HAP-1 (cell line): ENCODE measurements around the gene SDK1.

ENCODE experiments used
- DNase-seq, 2 experiments: peaks; one replicate each; pipeline ENCODE4 v3.0.0-alpha.2; 2016 to 2020; ENCODE audit warnings: low spot score in 2 of 2
- H3K27me3 ChIP-seq: fragments of 250-450 bp; sonication (Bioruptor Pico); 2 replicates; pipeline ENCODE4 v1.5.1; 2020; ENCODE audit warnings: low read depth, mild to moderate bottlenecking, moderate library complexity
- H3K36me3 ChIP-seq: fragments of 250-450 bp; sonication (Bioruptor Pico); replicated peaks from 2 replicates; pipeline ENCODE4 v1.5.1; 2020; ENCODE audit warnings: mild to moderate bottlenecking
- H3K4me1 ChIP-seq: fragments of 250-450 bp; sonication (Bioruptor Pico); 2 replicates; pipeline ENCODE4 v1.5.1; 2020; ENCODE audit warnings: mild to moderate bottlenecking
- H3K4me3 ChIP-seq: fragments of 250-450 bp; sonication (Bioruptor Pico); 2 replicates; pipeline ENCODE4 v1.5.1; 2020; ENCODE audit warnings: mild to moderate bottlenecking, moderate library complexity
- H3K9me3 ChIP-seq: fragments of 250-450 bp; sonication (Bioruptor Pico); 2 replicates; pipeline ENCODE4 v1.5.1; 2020; ENCODE audit warnings: mild to moderate bottlenecking, moderate library complexity
- in situ Hi-C: fragments of 300-500 bp; cut with MboI; formaldehyde crosslinking; loops from 3 replicates; pipeline ENCODE4 v1.14.3; 2020; ENCODE audit warnings: low sequenced_read_pairs, inconsistent platforms, mixed read lengths

Gene SDK1

DNA sequence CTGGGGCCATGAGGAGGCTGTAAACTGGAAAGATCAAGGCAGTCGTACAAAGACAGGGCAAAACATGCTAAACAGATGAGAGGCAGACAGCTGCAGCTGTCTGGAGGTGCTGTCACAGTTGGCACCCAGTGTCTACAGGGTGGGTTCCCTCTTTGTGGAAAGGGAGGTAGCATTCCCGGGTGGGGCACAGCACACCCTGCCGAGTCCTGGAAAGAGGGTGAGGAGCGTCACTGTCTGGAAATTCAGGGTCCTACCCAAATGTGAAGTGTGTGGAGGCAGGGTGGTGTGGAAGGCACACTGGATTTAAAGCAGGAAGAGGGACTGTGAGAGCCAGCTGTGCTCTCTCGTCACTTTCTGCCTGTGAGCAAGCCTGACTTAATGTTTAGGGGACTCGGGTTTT is 356.2 kb downstream of the SDK1 start:
- Histone ChIP-seq H3K27me3 (no peaks in the 10 kb centered on the region), H3K36me3 (no peaks in the 10 kb centered on the region), H3K9me3 (no peaks in the 10 kb centered on the region), H3K4me1 (no peaks in the 10 kb centered on the region), H3K4me3 (no peak overlapping the region)
- in situ Hi-C loops = no loop called here
- no peak for DNase-seq

DNA sequence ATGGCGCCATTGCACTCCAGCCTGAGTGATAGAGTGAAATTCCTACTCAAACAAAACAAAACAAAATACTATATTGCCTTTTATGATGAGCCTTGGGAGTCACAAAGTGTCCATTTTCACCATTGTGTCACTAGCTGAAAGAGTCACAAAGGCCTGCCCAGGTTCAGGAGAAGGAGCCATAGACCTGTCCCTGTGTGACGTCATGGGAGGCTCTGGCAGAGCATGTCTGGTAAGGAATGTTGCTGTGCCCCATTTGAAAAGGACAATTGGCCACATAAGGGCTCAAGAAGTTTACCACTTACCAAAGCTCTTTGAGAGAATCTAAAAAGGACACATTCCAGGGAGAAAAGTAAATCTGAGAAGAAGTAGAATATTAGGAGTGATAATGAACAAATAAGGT is 367.7 kb downstream of the SDK1 start:
- in situ Hi-C loops = no loop called here
- no peaks in the 10 kb centered on the region for H3K27me3 ChIP-seq
- no peaks in the 10 kb centered on the region for H3K36me3 ChIP-seq
- no peaks in the 10 kb centered on the region for H3K9me3 ChIP-seq
- no peaks in the 10 kb centered on the region for H3K4me1 ChIP-seq
- H3K4me3 ChIP-seq = no peak overlapping the region
- no peak for DNase-seq

DNA sequence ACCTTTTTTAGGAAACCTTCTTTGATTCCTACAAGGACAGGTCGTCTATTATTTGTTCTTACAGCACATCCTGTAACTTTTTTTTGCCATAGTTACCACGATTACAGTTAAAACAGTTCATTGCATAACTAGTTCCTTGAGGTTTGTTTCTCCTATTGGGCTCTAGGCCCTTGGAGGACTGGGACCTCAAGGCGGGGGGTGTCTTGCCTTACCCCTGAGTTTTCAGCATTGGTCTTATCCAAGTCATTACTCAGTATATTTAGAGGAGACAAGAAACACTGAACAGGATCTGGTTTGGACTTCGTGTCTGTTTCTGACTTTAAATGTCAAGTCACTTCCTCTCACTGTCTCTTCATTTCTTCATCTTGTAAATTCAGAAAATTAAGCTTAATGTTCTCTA is 369.8 kb downstream of the SDK1 start:
- Histone ChIP-seq H3K4me1 (no peaks in the 10 kb centered on the region), H3K9me3 (no peaks in the 10 kb centered on the region), H3K27me3 (no peaks in the 10 kb centered on the region), H3K4me3 (no peak overlapping the region), H3K36me3 (no peaks in the 10 kb centered on the region)
- no peak for DNase-seq
- in situ Hi-C loops = no loop called here

DNA sequence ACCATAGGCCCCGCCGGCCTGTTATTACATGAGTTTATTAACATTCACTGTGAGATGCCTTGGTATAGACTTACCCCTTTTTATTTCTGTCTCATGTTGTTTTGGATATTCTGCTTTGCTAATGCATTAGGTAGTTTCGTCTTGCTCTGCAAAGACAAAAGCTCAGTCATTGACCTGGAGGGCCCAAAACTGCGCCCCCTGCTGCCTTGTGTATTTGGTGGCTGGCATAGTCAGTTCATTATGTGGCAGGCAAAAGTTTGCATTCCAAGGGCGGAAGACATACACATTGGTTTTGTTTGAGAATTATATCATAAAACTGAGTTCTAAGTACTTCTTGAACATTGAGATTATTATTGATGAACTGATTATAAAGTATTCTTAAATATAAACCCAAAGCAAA is 372.5 kb downstream of the SDK1 start:
- in situ Hi-C loops = no loop called here

DNA sequence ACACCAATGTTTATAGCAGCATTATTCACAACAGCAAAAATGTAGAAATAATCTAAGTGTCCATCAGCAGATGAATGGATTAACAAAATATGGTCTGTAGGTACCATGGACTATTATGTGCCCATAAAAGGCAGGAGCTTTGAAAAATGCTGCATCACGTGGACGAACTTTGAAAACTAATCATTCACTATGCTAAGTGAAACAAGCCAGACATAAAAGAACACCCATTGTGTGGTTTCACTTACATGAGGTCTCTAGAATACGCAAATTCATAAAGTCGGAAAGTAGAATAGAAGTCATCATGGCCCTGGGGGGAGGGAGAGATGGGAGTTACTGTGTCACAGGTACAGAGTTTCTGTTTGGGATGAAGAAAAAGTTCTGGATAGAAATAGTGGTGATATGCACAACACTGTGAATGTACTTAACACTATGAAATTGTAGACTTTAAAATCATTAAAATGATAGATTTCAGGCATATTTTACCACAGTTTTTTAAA is 377.3 kb downstream of the SDK1 start:
- H3K4me3 ChIP-seq = no peak overlapping the region
- no peaks in the 10 kb centered on the region for H3K27me3 ChIP-seq
- no peaks in the 10 kb centered on the region for H3K36me3 ChIP-seq
- no peaks in the 10 kb centered on the region for H3K4me1 ChIP-seq
- no peak for DNase-seq
- in situ Hi-C loops = no loop called here
- no peaks in the 10 kb centered on the region for H3K9me3 ChIP-seq

More for the DNA sequence above, 372.5 kb downstream of the SDK1 start:
- no peaks in the 10 kb centered on the region for H3K9me3 ChIP-seq
- H3K27me3 ChIP-seq = no peaks in the 10 kb centered on the region
- H3K4me3 ChIP-seq = no peak overlapping the region
- peak in 1 of 2 experiments; percentile 58 for DNase-seq
- H3K4me1 ChIP-seq = no peaks in the 10 kb centered on the region
- H3K36me3 ChIP-seq = no peaks in the 10 kb centered on the region

DNA sequence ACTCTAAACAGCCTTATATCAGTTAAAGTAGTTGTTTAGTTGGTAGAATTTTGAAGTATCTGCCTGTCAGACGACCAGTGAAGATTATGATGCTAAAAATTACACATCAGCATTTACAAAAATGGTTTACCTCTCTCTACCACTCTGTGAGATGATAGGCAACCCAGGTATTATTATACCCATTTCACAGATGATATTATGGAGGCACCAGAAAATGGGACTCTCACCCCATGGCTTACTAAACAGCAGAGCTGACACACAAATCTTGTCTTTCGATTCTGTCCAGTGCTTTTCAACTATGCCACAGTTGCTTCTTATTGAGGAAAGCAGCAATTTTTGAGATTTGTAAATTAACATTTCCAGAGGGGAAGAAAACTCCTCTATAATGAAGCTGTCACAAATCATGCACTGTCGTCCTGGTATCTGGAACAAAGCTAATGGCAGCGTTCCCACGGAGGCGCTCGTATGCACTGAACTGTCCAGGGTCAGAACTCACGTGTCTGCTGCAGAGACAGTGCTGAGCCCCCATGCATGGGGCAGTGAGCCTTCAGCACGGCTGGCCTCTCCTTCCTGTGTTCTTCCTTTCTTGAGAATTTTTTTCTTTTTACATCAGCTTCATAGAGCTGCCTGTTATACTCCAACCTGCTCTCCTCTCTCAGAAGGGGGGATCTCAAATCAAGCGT is 381.1 kb downstream of the SDK1 start:
- DNase-seq = no peak
- in situ Hi-C loops = no loop called here

DNA sequence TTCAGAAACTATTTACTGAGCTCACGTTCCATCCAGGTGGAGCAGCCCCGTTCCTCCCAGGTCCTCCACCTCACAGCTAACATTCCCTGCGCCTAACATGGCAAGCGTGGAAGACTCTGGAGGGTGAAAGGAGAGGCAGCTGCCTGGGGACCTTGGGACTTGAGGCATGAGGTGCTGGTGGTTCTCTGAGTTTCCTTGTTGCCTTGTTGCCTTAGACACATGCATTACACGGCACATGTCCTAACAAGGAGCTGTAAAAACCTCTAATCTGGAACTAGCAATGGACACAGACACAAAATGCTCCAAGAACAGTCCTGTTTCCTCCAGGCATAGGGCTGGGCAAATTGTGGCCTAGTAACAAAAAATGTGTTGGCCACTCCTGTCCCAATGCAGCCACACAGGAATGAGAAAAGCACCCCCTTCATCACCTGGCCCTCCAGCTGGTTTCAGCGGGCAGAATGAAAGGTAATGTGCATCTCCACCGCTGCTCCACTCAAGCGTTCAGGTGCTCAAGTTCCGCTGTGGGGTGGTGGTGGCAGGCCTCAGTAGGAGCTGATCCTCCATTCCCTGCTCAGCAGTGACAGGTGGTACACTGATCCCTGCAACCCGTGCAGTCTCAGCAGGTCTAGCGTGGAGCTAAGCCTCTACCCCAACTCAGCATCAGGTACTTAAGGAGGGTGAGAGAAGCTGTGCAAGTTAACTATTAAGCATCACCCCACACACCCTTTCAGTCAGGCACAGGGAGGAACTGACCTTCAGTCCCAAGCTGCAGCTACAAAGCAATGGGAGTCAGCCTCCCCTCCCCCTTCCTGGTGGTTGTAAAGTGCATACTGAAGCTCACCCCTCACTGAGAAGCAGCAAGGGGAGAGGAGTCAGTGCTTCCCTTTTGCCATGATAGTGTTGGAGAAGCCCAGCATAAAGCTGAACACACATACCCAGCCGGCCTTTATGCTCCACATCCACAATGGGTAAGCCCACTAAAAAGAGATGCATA is 382.8 kb downstream of the SDK1 start:
- in situ Hi-C loops = no loop called here
- Histone ChIP-seq H3K27me3 (no peaks in the 10 kb centered on the region), H3K4me3 (no peak overlapping the region), H3K36me3 (no peaks in the 10 kb centered on the region), H3K4me1 (no peaks in the 10 kb centered on the region), H3K9me3 (no peaks in the 10 kb centered on the region)
- no peak for DNase-seq

More for the DNA sequence above, 381.1 kb downstream of the SDK1 start:
- no peaks in the 10 kb centered on the region for H3K9me3 ChIP-seq
- no peaks in the 10 kb centered on the region for H3K27me3 ChIP-seq
- H3K4me3 ChIP-seq = no peak overlapping the region
- H3K36me3 ChIP-seq = no peaks in the 10 kb centered on the region
- no peaks in the 10 kb centered on the region for H3K4me1 ChIP-seq

DNA sequence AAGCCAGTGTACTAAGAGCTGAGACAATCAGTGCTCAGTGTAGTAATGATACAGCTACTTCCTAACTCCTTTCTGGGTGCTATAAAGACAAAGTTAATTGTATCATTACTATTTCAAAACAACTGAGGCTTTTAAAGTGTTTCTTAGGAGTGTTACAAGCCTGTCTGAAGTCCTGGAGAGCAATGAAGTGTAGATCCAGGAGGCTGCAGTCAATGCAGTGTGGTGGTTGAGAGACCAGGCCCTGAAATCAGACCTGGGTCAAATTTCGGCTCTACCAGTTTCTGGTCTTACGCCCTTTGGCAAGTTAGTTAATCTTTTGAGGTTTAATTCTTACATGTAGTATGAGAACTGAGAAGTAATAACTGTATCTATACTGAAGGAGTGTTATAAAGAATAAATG is 387.0 kb downstream of the SDK1 start:
- in situ Hi-C loops = no loop called here
- H3K36me3 ChIP-seq = no peaks in the 10 kb centered on the region
- no peaks in the 10 kb centered on the region for H3K27me3 ChIP-seq
- no peaks in the 10 kb centered on the region for H3K4me1 ChIP-seq
- H3K4me3 ChIP-seq = no peak overlapping the region
- DNase-seq = no peak
- no peaks in the 10 kb centered on the region for H3K9me3 ChIP-seq

DNA sequence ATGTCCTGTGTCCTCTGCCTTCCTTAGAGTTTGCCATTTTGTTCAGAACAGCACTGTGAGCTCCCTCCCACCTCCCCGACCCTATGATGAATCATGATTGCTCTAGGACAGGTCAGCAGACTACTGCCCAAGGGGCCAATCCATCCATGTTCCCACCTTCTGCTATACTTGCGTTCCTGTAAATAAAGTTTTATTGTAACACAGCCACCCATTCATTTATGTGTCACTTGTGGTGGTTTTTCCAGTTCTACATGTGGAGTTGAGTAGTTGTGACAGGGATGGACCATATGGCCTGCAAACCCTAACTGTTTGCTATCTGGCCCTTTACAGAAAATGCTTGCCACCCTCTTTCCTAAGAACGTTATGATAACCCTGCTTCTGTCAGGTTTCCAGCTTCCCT is 387.8 kb downstream of the SDK1 start:
- no peaks in the 10 kb centered on the region for H3K9me3 ChIP-seq
- DNase-seq = no peak
- H3K36me3 ChIP-seq = no peaks in the 10 kb centered on the region
- no peaks in the 10 kb centered on the region for H3K4me1 ChIP-seq
- H3K4me3 ChIP-seq = no peak overlapping the region
- H3K27me3 ChIP-seq = no peaks in the 10 kb centered on the region
- in situ Hi-C loops = no loop called here

DNA sequence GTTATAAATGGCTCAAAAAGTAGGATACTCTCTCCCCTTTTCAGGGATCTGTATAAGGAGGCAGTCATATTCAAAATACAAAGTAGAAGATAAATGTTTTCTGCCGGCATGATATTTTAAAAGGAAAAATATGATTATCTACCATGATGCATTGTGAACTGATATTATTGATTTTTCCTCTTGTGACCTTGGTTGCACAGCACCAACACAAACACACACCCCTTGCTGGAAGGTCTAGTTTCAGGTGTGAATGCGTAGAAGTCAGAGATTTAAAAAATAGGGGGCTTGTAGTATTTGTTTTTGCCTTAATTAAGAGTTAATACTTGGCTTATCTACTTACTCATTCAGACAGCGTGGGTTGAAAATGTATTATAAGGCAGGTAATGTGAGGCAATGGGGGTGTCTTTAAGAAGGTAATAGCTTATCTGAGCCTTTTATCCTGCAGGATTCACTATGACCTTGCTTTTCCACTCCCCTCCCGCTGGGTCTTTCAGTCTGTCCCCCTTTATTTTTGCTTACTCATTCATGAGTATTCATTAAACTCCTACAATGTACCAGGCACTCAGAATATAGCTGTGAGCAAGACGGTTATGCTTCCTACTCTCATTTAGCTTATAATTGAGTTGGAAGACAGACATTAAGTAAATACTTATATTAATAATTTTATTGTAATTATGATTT is 390.6 kb downstream of the SDK1 start:
- in situ Hi-C loops = no loop called here
- no peaks in the 10 kb centered on the region for H3K36me3 ChIP-seq
- no peak for DNase-seq
- no peaks in the 10 kb centered on the region for H3K9me3 ChIP-seq
- no peak overlapping the region for H3K4me3 ChIP-seq
- no peaks in the 10 kb centered on the region for H3K27me3 ChIP-seq
- no peaks in the 10 kb centered on the region for H3K4me1 ChIP-seq

DNA sequence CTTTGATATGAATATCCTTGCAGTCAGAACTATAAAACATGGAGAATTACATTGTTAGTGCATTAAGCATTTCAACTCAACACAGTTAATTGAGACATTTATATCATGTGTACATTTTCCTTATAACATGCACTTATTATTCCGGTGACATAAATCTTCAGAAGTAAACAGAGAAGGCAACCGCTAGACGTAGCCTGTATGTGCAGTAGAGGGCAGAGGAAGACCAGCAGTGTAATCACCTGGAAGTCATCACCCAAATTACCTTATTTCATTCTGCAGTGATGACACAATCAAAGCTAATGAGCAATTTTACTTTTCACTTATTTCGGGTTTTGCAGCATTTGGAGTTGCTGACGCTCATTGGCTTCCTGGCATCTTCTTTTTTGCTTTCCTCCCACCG is 394.6 kb downstream of the SDK1 start:
- Histone ChIP-seq H3K9me3 (no peaks in the 10 kb centered on the region), H3K36me3 (no peaks in the 10 kb centered on the region), H3K4me3 (no peak overlapping the region), H3K27me3 (no peaks in the 10 kb centered on the region), H3K4me1 (no peaks in the 10 kb centered on the region)
- in situ Hi-C loops = no loop called here
- no peak for DNase-seq

DNA sequence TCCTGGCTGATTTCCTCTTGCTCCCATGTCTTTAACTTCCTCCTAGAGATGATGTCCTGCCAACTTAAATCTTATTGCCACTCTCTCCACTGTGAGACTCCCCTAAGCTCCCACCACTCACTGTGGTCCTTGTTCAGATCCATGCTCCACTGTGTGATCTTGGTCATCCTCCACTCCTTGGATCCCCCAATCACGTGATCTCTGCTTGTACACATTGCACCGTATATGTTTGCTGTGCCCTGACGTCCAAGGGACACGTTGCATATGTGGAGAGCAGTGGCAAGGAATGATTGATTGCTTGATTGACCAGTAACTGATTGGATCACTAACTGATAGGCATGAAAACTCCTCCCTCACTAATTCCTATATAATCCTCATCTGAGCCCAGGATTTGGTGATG is 395.1 kb downstream of the SDK1 start:
- Histone ChIP-seq H3K9me3 (no peaks in the 10 kb centered on the region), H3K36me3 (no peaks in the 10 kb centered on the region), H3K27me3 (no peaks in the 10 kb centered on the region), H3K4me3 (no peak overlapping the region), H3K4me1 (no peaks in the 10 kb centered on the region)
- DNase-seq = no peak
- in situ Hi-C loops = no loop called here

DNA sequence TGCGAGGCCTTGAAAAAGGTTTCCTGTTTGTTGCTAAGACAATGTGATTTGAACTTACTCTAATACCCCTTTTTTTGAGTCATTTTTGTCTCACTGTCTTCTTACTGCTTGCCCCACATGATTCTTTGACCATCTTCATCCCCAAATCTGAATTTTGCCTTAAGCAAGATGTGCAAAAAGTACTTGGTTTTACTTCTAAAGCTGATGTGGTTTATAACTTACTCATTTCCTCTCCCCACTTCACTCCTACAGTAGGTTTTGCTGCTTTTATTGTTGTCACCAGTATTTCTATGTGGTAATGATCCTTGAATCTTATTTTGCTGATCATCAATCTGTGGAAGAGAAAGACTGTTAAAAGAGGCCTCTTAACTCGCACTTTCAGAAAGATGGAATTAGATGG is 396.4 kb downstream of the SDK1 start:
- H3K9me3 ChIP-seq = no peaks in the 10 kb centered on the region
- no peak overlapping the region for H3K4me3 ChIP-seq
- H3K36me3 ChIP-seq = no peaks in the 10 kb centered on the region
- H3K27me3 ChIP-seq = no peaks in the 10 kb centered on the region
- DNase-seq = no peak
- H3K4me1 ChIP-seq = no peaks in the 10 kb centered on the region
- in situ Hi-C loops = no loop called here

DNA sequence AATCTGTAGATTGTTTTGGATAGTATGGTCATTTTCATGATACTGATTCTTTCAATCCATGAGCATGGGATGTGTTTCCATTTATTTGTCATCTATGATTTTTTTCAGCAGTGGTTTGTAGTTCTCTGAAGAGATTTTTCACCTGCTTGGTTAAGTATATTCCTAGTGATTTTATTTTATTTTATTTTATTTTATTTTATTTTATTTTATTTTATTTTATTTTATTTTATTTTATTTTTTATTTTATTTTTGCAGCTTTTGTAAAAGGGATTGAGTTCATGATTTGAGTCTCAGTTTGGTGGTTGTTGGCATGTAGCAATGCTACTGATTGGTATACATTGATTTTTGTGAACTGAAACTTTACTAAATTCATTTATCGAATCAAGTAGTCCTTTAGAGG is 404.2 kb downstream of the SDK1 start:
- H3K4me3 ChIP-seq = no peak overlapping the region
- no peak for DNase-seq
- in situ Hi-C loops = no loop called here

More for the DNA sequence above, 404.2 kb downstream of the SDK1 start:
- Histone ChIP-seq H3K36me3 (no peaks in the 10 kb centered on the region), H3K9me3 (no peaks in the 10 kb centered on the region; the same call in 1 of the 2 replicates), H3K27me3 (no peaks in the 10 kb centered on the region), H3K4me1 (no peaks in the 10 kb centered on the region)
